Colonic mucosa (tissue), 4 donors: Measurements from ENCODE around the gene IRS1. TPM values are rescaled to one million over a fixed set of nuclear protein-coding genes. Genes with fewer than 3 reads are reported as not detected.
A peak's percentile ranks its signal among the peaks of the same experiment; 100 is the strongest.

ENCODE experiments used
- DNase-seq: peaks from one replicate; pipeline ENCODE4 v3.0.0-alpha.2; 2020
- H3K27ac ChIP-seq: fragments of 200-600 bp; one replicate; pipeline ENCODE4 v1.8.0; 2021
- H3K27me3 ChIP-seq: fragments of 200-600 bp; one replicate; pipeline ENCODE4 v1.8.0; 2021
- H3K36me3 ChIP-seq: fragments of 200-600 bp; one replicate; pipeline ENCODE4 v1.8.0; 2021
- H3K4me1 ChIP-seq: fragments of 200-600 bp; one replicate; pipeline ENCODE4 v1.8.0; 2021; ENCODE audit warnings: mild to moderate bottlenecking
- H3K4me3 ChIP-seq: fragments of 200-600 bp; one replicate; pipeline ENCODE4 v1.8.0; 2021
- H3K9ac ChIP-seq, 2 donors: one replicate each; pipeline ENCODE4 v1.7.0; 2013; ENCODE audit warnings: control low read depth in 2 of 2, low read depth in 2 of 2, low read length in 2 of 2
- H3K9me3 ChIP-seq: fragments of 200-600 bp; one replicate; pipeline ENCODE4 v1.8.0; 2021
- intact Hi-C: fragments of 100-400 bp; cut with DNase I; formaldehyde crosslinking; loops from one replicate; pipeline ENCODE4 v1.14.1; 2022
- total RNA-seq, 2 donors: library from RNA; stranded (reverse); fragmentation: NEBNext Ultra II Directional in 1 of 2; extraction: Animal tissue kit (Norgen Biotek cat#: 25700) in 1 of 2; gene quantifications; one replicate each; pipeline ENCODE4 v1.2.1, GENCODE V29; 2021
- TF ChIP-seq, protein P1 (sequence below): fragments of 200-600 bp; IDR thresholded peaks from one replicate; pipeline ENCODE4 v1.8.0; 2022; ENCODE audit warnings: antibody characterized with exemption, mild to moderate bottlenecking
- donor health status: healthy.
- donor health status: DM: no; HTN: no; CAD: no.
- donor health status: DM: no; HTN: no; CAD: no.

IRS1 gene
- total RNA-seq, 2 donors from 2014 or later = 9.5 to 17.4 TPM

DNA sequence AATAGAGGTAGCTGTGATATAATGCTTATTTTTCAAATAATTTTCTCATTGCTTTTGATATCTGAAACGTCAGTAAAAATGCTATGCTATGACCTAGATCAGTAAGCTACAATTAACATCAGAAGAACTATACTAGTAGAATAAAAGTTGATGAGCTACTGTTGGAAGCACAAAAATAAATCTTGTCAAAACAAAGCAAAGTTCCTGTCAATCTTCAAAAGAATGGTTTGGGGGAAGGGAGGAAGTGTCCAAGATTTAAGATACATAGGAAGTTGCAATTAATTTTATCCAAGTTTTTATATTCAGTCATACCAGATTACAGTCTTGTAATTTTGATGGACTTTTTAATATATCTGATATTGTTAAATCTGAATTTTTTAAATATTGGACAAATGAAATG, 19.2 kb downstream of the IRS1 start:
- Histone ChIP-seq H3K9ac (no peak overlapping the region), H3K27ac (no peak overlapping the region), H3K4me1 (no peaks in the 10 kb centered on the region), H3K4me3 (no peak overlapping the region), H3K36me3 (no peaks in the 10 kb centered on the region), H3K27me3 (no peaks in the 10 kb centered on the region), H3K9me3 (no peaks in the 10 kb centered on the region)
- DNase-seq = no peak
- TF ChIP-seq, protein P1, sequence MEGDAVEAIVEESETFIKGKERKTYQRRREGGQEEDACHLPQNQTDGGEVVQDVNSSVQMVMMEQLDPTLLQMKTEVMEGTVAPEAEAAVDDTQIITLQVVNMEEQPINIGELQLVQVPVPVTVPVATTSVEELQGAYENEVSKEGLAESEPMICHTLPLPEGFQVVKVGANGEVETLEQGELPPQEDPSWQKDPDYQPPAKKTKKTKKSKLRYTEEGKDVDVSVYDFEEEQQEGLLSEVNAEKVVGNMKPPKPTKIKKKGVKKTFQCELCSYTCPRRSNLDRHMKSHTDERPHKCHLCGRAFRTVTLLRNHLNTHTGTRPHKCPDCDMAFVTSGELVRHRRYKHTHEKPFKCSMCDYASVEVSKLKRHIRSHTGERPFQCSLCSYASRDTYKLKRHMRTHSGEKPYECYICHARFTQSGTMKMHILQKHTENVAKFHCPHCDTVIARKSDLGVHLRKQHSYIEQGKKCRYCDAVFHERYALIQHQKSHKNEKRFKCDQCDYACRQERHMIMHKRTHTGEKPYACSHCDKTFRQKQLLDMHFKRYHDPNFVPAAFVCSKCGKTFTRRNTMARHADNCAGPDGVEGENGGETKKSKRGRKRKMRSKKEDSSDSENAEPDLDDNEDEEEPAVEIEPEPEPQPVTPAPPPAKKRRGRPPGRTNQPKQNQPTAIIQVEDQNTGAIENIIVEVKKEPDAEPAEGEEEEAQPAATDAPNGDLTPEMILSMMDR = no peak
- intact Hi-C loops = no loop called here

DNA sequence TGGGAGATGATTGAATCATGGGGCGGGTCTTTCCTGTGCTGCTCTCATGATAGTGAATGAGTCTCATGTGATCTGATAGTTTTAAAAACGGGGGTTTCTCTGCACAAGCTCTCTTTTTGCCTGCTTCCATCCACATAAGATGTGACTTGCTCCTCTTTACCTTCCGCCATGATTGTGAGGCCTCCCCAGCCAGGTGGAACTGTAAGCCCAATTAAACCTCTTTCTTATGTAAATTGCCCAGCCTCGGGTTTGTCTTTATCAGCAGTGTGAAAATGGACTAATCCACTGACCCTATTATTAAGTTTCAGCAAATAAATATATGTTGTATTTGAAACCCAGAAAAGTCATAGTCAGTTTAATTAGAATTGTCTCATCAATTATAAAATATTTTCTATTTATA, 22.0 kb downstream of the IRS1 start:
- no peaks in the 10 kb centered on the region for H3K4me1 ChIP-seq
- no peaks in the 10 kb centered on the region for H3K9me3 ChIP-seq
- H3K9ac ChIP-seq = no peak overlapping the region
- no peaks in the 10 kb centered on the region for H3K27me3 ChIP-seq
- DNase-seq = no peak
- H3K36me3 ChIP-seq = no peaks in the 10 kb centered on the region
- H3K4me3 ChIP-seq = no peak overlapping the region
- intact Hi-C loops = no loop called here
- no peak overlapping the region for H3K27ac ChIP-seq
- TF ChIP-seq, protein P1 = no peak

DNA sequence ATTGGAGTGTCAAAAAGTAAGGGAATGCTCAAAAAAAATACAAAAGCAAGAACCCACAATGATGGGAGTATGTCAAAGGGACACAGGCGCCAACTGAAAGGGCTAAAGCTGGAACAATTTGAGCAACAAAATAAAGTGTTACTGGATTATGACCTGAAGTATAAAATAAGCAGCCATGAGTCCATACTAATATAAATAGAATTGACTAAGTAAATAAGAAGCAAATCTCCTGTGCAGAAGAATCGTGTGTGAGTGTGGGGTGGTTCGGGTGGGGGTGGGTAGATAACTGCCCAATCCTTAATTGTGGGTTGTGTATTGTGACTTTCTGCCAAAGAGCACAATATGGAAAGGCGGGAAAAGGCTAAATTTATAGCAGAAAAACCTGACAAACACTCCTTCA, 23.5 kb downstream of the IRS1 start:
- Histone ChIP-seq H3K9ac (no peak overlapping the region), H3K27me3 (no peaks in the 10 kb centered on the region), H3K27ac (no peak overlapping the region), H3K36me3 (no peaks in the 10 kb centered on the region), H3K4me1 (peaks cover 5% of the 10 kb centered on the region), H3K9me3 (no peaks in the 10 kb centered on the region), H3K4me3 (no peak overlapping the region)
- TF ChIP-seq, protein P1 = no peak
- intact Hi-C loops = no loop called here
- DNase-seq = no peak

DNA sequence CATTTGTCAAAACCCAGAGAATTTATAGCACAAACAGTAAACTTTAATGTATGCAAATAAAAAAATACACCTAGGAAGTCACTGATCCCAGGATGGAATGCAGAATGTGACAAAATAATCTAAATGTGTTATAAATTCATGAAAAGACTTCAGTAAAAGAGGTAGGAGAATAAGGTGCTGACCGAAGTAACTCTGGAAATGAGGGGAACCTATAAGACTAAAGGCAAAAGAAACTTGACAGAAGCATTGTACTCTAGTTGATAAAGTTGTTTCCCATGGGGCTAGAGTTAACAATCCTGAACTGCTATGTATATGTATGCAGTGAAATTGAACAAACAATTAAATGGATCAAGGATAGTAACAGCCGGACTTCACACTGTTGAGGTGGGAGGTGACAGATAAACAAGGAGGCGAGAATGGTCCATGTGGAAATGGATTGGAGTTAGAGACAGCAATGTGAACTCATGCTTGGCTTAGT, 24.5 kb downstream of the IRS1 start:
- no peak overlapping the region for H3K9ac ChIP-seq
- H3K27me3 ChIP-seq = no peaks in the 10 kb centered on the region
- DNase-seq = no peak
- H3K4me3 ChIP-seq = no peak overlapping the region
- no peak overlapping the region for H3K27ac ChIP-seq
- TF ChIP-seq, protein P1 = no peak
- no peaks in the 10 kb centered on the region for H3K9me3 ChIP-seq
- intact Hi-C loops = no loop called here
- H3K4me1 ChIP-seq = peaks cover 5% of the 10 kb centered on the region
- no peaks in the 10 kb centered on the region for H3K36me3 ChIP-seq

DNA sequence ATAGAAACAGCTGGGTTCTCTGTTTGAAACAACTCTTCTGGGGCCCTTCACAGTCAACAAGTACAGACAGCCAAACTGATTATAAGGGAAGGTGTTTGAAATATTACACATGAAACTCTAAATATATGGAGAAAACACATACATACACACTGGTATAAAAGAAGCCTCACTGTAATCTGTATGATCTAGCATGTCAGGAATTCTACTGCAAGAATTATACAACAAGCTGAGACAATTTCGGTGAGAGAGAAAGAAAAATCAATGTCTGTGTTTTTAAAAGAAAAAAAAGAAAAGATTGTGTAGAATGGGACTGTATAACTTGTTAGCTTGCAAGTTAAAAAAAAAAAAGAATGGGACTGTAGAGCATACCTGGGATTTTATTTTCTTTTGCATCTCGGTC, 26.3 kb downstream of the IRS1 start:
- Histone ChIP-seq H3K27me3 (no peaks in the 10 kb centered on the region), H3K4me1 (peaks cover 5% of the 10 kb centered on the region), H3K4me3 (no peak overlapping the region), H3K9ac (no peak overlapping the region), H3K27ac (peak overlapping the region; percentile 56), H3K9me3 (no peaks in the 10 kb centered on the region), H3K36me3 (no peaks in the 10 kb centered on the region)
- TF ChIP-seq, protein P1 = no peak
- DNase-seq = no peak
- intact Hi-C loops = no loop called here
